DND-41 (cell line): ENCODE measurements around the gene PRTG.

ENCODE experiments used
- EZH2 ChIP-seq: IDR thresholded peaks from 3 replicates; pipeline ENCODE4 v1.6.1; 2012; ENCODE audit warnings: borderline replicate concordance, low read depth, mild to moderate bottlenecking, moderate library complexity, low read length, inconsistent platforms; ENCODE audit not compliant: severe bottlenecking
- TF ChIP-seq, protein P1 (sequence below): IDR thresholded peaks from 2 replicates; pipeline ENCODE4 v1.5.1; 2012; ENCODE audit warnings: borderline replicate concordance, low read length, moderate library complexity, mild to moderate bottlenecking; ENCODE audit not compliant: poor library complexity, severe bottlenecking; ENCODE audit errors: extremely low read depth

DNA sequence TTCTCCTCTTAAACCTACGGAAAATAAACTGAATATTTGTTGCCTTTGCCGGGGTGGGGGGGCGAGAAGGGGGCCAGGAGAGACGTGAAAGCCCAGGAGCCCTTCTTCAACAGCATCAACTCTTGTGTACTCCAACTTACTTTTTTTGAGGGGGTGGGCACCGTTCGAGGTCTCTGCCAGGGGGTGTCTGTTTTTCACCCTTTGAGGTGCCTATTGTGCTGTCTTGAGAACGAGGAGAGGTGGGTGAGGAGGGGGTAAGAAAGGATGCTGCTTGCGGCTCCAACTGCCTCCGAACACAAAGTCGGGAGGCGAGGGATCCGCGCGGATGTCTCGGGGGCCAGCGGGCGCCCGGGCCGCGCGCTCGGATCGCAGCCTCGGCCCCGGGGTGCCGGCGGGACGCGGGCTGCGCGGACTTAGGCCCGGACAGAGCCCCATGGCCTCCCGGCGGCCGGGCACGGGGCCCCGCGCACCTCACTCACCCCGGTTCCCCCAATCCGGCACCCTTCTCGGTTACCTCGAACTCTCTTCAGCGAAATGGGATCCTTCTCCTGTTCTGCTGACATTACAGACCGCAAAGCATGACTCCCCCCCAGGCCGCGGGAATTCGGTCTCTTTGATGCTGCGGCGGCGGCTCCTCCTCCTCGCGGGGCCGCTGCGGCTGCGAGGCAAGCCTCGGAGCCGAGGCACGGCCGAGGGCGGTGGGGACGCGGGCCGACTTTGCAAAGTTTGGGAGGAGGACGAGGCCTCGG is 155.5 kb downstream of the PRTG start:
- no peak for TF ChIP-seq EZH2
- TF ChIP-seq, protein P1, sequence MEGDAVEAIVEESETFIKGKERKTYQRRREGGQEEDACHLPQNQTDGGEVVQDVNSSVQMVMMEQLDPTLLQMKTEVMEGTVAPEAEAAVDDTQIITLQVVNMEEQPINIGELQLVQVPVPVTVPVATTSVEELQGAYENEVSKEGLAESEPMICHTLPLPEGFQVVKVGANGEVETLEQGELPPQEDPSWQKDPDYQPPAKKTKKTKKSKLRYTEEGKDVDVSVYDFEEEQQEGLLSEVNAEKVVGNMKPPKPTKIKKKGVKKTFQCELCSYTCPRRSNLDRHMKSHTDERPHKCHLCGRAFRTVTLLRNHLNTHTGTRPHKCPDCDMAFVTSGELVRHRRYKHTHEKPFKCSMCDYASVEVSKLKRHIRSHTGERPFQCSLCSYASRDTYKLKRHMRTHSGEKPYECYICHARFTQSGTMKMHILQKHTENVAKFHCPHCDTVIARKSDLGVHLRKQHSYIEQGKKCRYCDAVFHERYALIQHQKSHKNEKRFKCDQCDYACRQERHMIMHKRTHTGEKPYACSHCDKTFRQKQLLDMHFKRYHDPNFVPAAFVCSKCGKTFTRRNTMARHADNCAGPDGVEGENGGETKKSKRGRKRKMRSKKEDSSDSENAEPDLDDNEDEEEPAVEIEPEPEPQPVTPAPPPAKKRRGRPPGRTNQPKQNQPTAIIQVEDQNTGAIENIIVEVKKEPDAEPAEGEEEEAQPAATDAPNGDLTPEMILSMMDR, result no peak
